DND-41 (cell line): ENCODE results near the gene MBOAT1.

Experiments used
- EZH2 ChIP-seq: IDR thresholded peaks from 3 replicates; pipeline ENCODE4 v1.6.1; 2012; ENCODE audit warnings: borderline replicate concordance, low read depth, mild to moderate bottlenecking, moderate library complexity, low read length, inconsistent platforms; ENCODE audit not compliant: severe bottlenecking
- TF ChIP-seq, protein P1 (sequence below): IDR thresholded peaks from 2 replicates; pipeline ENCODE4 v1.5.1; 2012; ENCODE audit warnings: borderline replicate concordance, low read length, moderate library complexity, mild to moderate bottlenecking; ENCODE audit not compliant: poor library complexity, severe bottlenecking; ENCODE audit errors: extremely low read depth

DNA sequence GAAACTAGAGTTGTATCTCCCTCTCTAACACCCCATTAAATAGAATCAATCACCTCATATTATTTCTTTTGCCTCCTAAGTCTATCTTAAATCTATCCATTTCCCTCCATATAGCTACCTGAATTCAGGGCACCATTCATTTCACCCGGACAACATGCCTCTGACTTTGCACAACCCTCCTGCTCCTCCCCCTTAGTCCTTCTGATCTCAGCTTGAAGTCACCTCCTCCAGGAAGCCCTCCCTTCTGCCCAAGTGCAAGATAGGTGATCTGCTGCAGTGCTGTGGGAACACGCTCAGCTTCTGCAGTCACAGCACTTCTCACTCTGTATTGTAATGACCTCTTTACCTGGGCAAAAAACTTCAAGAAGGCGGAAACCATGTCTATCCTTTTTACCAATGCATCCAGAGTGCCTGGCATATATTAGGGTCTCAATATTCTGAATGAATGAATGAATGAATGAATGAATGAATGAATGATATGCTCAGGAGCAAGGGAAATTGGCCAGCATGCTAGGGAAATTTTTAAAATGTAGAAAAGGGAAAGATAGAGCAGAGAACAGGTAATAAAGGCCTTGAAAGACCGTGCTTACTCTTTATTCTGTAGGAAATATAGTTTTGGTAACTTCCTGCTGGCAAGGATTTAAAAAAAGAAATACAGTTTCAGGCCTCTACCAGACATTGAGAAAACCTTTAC is 41.7 kb downstream of the MBOAT1 start:
- TF ChIP-seq, protein P1, sequence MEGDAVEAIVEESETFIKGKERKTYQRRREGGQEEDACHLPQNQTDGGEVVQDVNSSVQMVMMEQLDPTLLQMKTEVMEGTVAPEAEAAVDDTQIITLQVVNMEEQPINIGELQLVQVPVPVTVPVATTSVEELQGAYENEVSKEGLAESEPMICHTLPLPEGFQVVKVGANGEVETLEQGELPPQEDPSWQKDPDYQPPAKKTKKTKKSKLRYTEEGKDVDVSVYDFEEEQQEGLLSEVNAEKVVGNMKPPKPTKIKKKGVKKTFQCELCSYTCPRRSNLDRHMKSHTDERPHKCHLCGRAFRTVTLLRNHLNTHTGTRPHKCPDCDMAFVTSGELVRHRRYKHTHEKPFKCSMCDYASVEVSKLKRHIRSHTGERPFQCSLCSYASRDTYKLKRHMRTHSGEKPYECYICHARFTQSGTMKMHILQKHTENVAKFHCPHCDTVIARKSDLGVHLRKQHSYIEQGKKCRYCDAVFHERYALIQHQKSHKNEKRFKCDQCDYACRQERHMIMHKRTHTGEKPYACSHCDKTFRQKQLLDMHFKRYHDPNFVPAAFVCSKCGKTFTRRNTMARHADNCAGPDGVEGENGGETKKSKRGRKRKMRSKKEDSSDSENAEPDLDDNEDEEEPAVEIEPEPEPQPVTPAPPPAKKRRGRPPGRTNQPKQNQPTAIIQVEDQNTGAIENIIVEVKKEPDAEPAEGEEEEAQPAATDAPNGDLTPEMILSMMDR, result no peak
- no peak for TF ChIP-seq EZH2
